HG03439 (cell line): ENCODE data around the gene VGF.
"Not testable (repeated sequence)": the region's sequence is repeated elsewhere in the genome, so short reads cannot be mapped to it uniquely, and the experiment has no call there.

Experiments used
- ATAC-seq: cut with Tn5 transposase; IDR thresholded peaks from one replicate; pipeline ENCODE4 v1.9.1; 2021; ENCODE audit warnings: mild to moderate bottlenecking, moderate library complexity; ENCODE audit not compliant: unreplicated experiment

VGF gene

GRCh38 chr7:101165075-101165957 lies at the start of gene VGF:
Gene VGF (minus strand): TSS chr7:101165569. CDS start chr7:101164843, 726 bp downstream.
- peak; percentile 71 for ATAC-seq

- no peak for ATAC-seq
Measured at GRCh38 chr7:101212014-101212413, 46.6 kb upstream of the VGF start.

GRCh38 chr7:101211501-101211900 lies 46.1 kb upstream of the VGF start:
- ATAC-seq: no peak

- no peak for ATAC-seq
Measured at GRCh38 chr7:101210143-101210542, 44.8 kb upstream of the VGF start.

- no peak for ATAC-seq
Measured at GRCh38 chr7:101208794-101209193, 43.4 kb upstream of the VGF start.

GRCh38 chr7:101207459-101207858 lies 42.1 kb upstream of the VGF start:
- ATAC-seq: no peak

GRCh38 chr7:101206665-101207042 lies 41.3 kb upstream of the VGF start:
- ATAC-seq: no peak

- no peak for ATAC-seq
Measured at GRCh38 chr7:101205901-101206664, 40.7 kb upstream of the VGF start.

- not testable (repeated sequence) for ATAC-seq
Measured at GRCh38 chr7:101203740-101204738, 38.7 kb upstream of the VGF start.

GRCh38 chr7:101202603-101202918 lies 37.2 kb upstream of the VGF start:
- no peak for ATAC-seq

GRCh38 chr7:101201695-101202602 lies 36.6 kb upstream of the VGF start:
- no peak for ATAC-seq

GRCh38 chr7:101200862-101201599 lies 35.7 kb upstream of the VGF start, which contains the start of gene MOGAT3:
Gene MOGAT3 (minus strand): TSS chr7:101201036. CDS start chr7:101200854, 182 bp downstream.
- no peak for ATAC-seq

GRCh38 chr7:101200504-101200861 lies 35.1 kb upstream of the VGF start:
- no peak for ATAC-seq

- ATAC-seq: not testable (repeated sequence)
Measured at GRCh38 chr7:101199522-101199921, 34.2 kb upstream of the VGF start.

GRCh38 chr7:101198476-101198875 lies 33.1 kb upstream of the VGF start:
- no peak for ATAC-seq

GRCh38 chr7:101197991-101198390 lies 32.6 kb upstream of the VGF start:
- no peak for ATAC-seq

- no peak for ATAC-seq
Measured at GRCh38 chr7:101195884-101196283, 30.5 kb upstream of the VGF start.

- no peak for ATAC-seq
Measured at GRCh38 chr7:101189109-101189508, 23.7 kb upstream of the VGF start.

GRCh38 chr7:101186844-101187428 lies 21.6 kb upstream of the VGF start:
- ATAC-seq: no peak
